Activated T-helper 2 cell treated with anti-CD3 and anti-CD28 coated beads, Interferon-gamma antibody, Interleukin-2, Interleukin-4, amounts not matched to agents 10 μg/mL and 5 μg/mL and 100 μg/mL, durations not matched to agents 14 hours and 24 hours and 36 hours (primary cell): ENCODE results near the gene ARVCF. TPM values are rescaled to one million over a fixed set of nuclear protein-coding genes. Genes with fewer than 3 reads are reported as not detected.

ENCODE experiments used
- DNase-seq: peaks from one replicate; pipeline ENCODE4 v3.0.0; 2021; ENCODE audit warnings: low spot score
- H3K27ac Mint-ChIP-seq: one replicate; pipeline ENCODE4 v1.8.0; 2021; ENCODE audit warnings: mixed read lengths
- H3K27me3 Mint-ChIP-seq: one replicate; pipeline ENCODE4 v1.8.0; 2021; ENCODE audit warnings: low read depth, mixed read lengths
- H3K36me3 Mint-ChIP-seq: one replicate; pipeline ENCODE4 v1.8.0; 2021; ENCODE audit warnings: low read depth, mixed read lengths
- H3K4me1 Mint-ChIP-seq: one replicate; pipeline ENCODE4 v1.8.0; 2021; ENCODE audit warnings: low read depth, mixed read lengths
- H3K4me3 Mint-ChIP-seq: one replicate; pipeline ENCODE4 v1.8.0; 2021; ENCODE audit warnings: low read depth, mild to moderate bottlenecking, moderate library complexity, mixed read lengths
- H3K9me3 Mint-ChIP-seq: one replicate; pipeline ENCODE4 v1.8.0; 2021; ENCODE audit warnings: mixed read lengths
- intact Hi-C: fragments of 100-400 bp; cut with micrococcal nuclease; formaldehyde crosslinking; loops from one replicate; pipeline ENCODE4 v1.15.1; 2023
- total RNA-seq: library from RNA; stranded (reverse); gene quantifications from 2 replicates; pipeline ENCODE4 v1.2.3, GENCODE V29; 2022

The ARVCF gene
- total RNA-seq, 1 donor from 2014 or later, result 3.9 TPM

DNA sequence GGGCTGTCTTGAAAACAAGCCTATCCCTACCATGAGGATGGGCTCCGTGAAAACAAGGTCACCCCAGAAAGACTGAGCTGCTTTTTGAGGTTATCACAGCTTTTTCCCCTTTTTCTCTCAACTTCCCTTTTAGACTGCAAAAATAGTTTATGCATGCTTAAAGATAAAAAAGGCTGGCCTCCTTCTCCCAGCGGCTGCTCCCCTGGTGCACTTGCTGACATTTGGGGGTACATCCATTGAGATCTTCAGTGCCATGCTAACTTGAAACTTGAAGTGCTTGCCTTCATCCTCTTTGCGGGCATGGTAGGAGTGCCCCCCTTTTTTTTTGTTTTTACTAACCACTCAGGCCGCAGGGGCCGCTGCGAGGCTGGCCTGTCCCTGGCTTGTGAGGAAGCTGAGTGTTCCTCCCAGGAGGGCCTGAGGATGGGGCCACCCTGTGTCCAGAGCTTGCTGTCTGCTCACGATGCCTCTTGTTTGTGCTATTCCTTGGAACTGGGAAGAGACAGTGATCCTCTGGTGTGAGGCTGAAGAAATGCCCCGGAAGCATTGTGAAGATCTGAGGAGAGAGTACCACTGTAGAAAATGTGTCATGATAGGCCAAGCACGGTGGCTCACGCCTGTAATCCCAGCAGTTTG lies 6.5 kb upstream of the ARVCF start:
- Mint-ChIP-seq H3K9me3 (no peaks in the 10 kb centered on the region), H3K4me1 (peaks cover 17% of the 10 kb centered on the region), H3K27ac (no peak overlapping the region), H3K36me3 (peaks cover 7% of the 10 kb centered on the region), H3K4me3 (peak overlapping the region; percentile 39), H3K27me3 (peaks cover 4% of the 10 kb centered on the region)
- no peak for DNase-seq
- intact Hi-C loops, result loop anchor here (10.0 kb wide), 1 partner anchor 62 kb away; the partner anchor contains the start of gene DGCR8

DNA sequence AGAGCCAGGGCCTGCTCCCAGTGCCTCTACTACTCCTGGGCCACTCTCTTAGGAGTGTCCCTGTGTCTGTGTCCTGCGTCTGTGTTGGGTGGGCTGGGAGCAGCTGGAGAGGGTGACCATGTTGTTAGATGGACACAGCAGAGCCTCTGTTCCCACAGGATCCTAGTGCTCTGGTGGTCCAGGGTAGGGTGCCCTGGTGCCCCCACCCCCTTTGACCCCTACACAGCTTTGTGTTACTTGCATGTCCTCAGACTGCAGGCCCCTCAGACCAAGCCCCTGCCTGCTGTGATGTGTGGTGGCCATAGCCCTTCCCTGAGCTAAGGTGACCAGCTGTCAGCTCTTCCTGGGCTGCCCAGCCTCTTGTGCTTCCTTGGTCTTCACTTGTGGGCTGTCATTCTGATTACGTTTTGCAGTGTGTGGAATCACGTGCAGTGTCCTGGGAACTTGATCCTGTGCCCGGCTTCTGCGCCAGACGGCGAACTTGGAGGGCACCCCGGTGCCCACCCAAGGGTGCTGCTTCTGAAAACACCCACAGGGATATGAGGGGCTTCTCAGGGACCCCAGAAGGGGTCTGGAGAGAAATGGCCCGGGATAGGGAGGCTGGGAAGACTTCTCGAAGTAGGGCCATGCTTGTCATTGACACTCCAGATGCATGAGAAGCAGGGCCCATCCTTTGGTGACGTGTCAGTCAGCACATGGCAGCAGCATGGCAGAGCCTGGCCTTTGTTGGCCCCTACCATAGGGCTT lies 5.8 kb upstream of the ARVCF start:
- H3K27me3 Mint-ChIP-seq, result peaks cover 8% of the 10 kb centered on the region
- no peaks in the 10 kb centered on the region for H3K9me3 Mint-ChIP-seq
- peak overlapping the region; percentile 91 for H3K4me3 Mint-ChIP-seq
- DNase-seq, result no peak
- intact Hi-C loops, result loop anchor here (10.0 kb wide), 1 partner anchor 62 kb away; the partner anchor contains the start of gene DGCR8
- H3K36me3 Mint-ChIP-seq, result peaks cover 7% of the 10 kb centered on the region
- H3K4me1 Mint-ChIP-seq, result peaks cover 17% of the 10 kb centered on the region
- H3K27ac Mint-ChIP-seq, result peak overlapping the region; percentile 38

DNA sequence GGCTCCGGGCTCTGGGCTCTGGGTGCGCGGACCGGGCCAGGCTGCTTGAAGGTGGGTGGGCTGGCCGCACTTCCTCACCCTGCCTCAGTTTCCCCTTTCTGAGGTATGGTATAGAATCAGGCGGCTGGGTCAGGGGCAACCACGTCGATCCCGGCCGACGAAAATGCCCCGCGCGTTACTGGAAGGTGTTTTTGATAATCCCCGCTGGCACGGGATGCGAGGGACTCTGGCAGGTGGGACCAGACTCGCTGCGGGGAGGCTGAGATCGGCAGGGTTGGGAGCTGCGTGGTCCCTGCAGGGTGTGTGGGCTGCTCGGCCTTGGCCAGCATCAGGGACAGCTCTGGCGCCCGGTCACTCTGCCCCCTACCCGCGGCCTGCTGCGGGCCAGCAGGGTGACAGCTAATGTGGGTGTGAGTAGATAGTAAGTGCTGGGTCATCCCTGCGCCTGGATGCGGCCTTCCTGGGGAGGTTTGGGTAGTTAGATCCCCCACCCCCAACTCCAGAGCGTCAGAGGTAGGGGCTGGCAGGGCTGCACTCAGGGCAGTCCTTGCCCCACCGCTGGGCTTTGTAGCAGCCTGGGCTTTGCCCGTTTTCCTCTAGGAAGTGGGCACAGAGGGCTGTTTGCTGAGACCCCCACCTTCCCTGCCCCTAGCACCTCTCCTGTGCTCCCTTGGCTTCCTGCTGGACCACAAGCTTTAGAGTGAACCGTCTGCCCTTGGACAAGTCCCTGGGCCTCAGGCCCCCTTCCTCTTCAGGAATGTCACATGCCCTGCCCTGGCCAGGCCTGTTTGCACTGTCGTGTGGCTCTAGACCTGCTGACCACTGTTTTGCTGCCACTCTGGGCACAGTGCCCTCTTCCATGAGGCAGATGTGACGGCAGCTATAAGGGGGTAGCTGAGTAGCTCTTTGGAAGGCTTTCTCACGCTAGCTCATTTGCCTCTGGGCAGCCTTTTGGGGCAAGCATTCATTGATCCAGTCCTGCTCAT lies 4.9 kb upstream of the ARVCF start:
- H3K4me1 Mint-ChIP-seq, result peaks cover 17% of the 10 kb centered on the region
- DNase-seq, result no peak
- intact Hi-C loops, result loop anchor here (2.0 to 10.0 kb wide), 2 partner anchors 63 to 95 kb away; partner anchors contain the start of genes DGCR8, RANBP1 and TRMT2A
- no peaks in the 10 kb centered on the region for H3K9me3 Mint-ChIP-seq
- peak overlapping the region; percentile 91 for H3K4me3 Mint-ChIP-seq
- H3K27ac Mint-ChIP-seq, result peak overlapping the region; percentile 74
- peaks cover 7% of the 10 kb centered on the region for H3K36me3 Mint-ChIP-seq
- H3K27me3 Mint-ChIP-seq, result peaks cover 8% of the 10 kb centered on the region

DNA sequence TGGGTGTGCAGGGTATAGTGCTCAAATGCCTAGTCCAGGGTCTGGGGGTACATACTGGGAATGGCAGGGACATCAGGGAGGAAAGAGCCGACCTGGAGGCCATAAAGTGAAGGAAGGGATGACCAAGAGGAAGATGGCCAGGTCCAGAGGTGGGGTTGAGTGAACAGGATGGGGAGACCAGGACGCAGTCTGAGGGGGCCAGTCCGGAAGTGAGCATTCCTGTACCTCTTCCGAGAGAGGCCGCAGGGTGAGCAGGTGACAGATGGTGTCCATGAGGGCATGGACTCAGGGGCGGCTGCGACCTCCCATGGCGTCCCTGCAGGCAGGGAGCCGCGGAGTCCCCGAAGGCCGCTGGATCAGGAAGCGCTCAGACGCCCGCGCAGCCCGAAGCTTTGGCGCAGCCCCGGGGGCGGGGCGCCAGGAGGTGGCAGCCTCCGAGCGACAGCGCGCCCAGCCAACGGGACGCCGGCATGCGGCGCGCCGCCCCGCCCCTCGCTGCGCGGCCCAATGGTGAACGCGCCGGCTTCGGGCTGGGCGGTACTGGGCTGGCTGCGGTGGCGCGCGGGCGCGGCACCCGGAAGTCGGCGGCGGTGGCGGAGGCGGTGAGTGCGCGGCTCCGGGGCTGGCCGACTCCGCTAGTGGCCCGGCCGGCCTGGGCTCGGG lies 4.0 kb upstream of the ARVCF start, which contains the start of gene TANGO2:
TANGO2 (plus strand) TSS at position 578 of the 663 bp plus-strand sequence. CDS start 15,689 bp downstream, outside the sequence.
- Mint-ChIP-seq H3K4me3 (peak within 1 kb of the TSS; percentile 91), H3K4me1 (peaks cover 17% of the 10 kb centered on the region), H3K27me3 (peaks cover 8% of the 10 kb centered on the region), H3K36me3 (peaks cover 7% of the 10 kb centered on the region), H3K9me3 (no peaks in the 10 kb centered on the region), H3K27ac (peak within 1 kb of the TSS; percentile 80)
- peak; percentile 91 for DNase-seq
- intact Hi-C loops, result loop anchor here (2.0 to 10.0 kb wide), 2 partner anchors 64 to 96 kb away; partner anchors contain the start of genes DGCR8, RANBP1 and TRMT2A

DNA sequence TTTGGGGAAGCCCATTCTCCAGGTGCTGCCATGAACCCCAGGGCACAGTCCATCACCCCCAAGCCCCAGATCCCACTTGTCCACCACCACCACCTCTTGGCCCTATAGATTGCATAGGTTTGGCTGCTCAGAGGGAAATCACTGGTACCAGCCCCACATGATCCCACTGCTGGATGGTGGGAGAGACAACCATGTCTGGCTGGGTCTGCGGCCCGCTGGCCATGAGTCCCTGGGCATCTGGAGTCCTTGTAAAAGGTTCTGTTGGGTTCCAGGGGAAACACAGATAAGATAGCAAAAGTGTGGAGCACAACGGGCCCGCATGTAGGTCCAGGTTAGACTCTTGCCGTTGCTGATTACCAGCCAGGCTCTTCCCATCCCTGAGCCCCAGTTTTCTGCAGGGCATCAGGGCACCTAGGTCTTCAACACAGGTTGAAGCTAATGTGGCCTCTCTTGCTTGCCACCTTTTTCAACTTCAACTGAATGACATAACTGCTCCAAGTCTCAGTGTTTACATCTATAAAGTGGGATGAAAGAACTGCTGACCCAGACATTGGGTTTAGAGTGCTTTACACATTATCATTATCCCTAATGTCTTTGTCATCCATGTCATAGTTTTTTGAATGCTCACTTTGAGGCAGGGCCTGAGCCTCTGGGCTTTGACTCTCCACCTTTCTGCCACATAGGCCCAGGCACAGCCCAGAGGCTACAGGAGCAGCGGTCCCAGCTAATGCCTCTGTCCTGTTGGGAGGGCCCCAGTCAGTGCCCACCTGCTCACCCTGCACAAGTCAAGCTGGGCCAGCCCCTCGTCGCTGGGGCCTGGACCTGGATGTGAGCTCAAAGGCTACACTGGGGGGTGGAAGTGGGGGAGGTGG lies 3.3 kb upstream of the ARVCF start:
- Mint-ChIP-seq H3K27me3 (peaks cover 15% of the 10 kb centered on the region), H3K4me1 (peaks cover 18% of the 10 kb centered on the region), H3K27ac (peak overlapping the region; percentile 80), H3K4me3 (peak overlapping the region; percentile 86), H3K9me3 (no peaks in the 10 kb centered on the region), H3K36me3 (peaks cover 7% of the 10 kb centered on the region)
- intact Hi-C loops, result loop anchor here (2.0 to 10.0 kb wide), 2 partner anchors 65 to 97 kb away; partner anchors contain the start of genes DGCR8, RANBP1 and TRMT2A
- no peak for DNase-seq

DNA sequence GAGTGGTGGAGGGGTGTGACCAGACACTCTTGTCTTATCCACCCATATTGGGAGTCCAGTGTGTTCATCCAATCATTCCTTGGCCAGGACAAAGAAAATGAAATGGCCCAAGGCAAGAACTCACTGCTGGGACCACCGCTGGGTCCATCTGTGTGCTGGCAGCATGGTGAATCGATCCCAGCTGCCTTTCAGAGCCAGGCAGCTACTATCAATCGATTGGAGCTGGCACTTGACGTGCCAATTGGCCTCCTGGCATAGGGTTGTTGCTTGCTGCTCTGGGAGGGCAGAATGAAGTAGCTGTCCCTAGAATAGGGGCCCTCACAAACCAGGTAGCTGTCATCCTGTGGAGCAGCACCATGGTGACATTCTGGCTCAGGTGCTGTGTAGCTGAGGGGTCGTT lies 1.4 kb upstream of the ARVCF start:
- H3K9me3 Mint-ChIP-seq, result no peaks in the 10 kb centered on the region
- H3K4me1 Mint-ChIP-seq, result peaks cover 18% of the 10 kb centered on the region
- DNase-seq, result no peak
- no peak overlapping the region for H3K27ac Mint-ChIP-seq
- H3K27me3 Mint-ChIP-seq, result peaks cover 19% of the 10 kb centered on the region
- H3K4me3 Mint-ChIP-seq, result peak overlapping the region; percentile 82
- intact Hi-C loops, result no loop called here
- peaks cover 4% of the 10 kb centered on the region for H3K36me3 Mint-ChIP-seq

DNA sequence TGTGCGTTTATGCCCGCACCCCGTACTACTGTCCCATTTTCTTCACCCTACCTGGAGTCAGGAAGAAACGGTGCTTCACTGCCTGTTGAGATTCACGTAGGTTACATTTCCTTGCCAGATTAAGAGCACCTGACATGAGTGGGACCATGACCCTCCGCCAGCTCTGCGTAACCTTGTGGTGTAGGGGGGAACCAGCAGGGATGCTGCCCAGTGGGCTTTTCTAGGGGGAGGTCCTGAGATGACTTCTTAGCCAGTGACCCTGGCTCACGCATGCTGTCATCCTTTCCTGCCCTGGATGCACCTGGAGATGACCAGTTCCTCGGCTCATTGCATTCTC lies 967 bp upstream of the ARVCF start:
- peak overlapping the region; percentile 82 for H3K4me3 Mint-ChIP-seq
- H3K9me3 Mint-ChIP-seq, result no peaks in the 10 kb centered on the region
- no peak for DNase-seq
- peaks cover 17% of the 10 kb centered on the region for H3K4me1 Mint-ChIP-seq
- H3K36me3 Mint-ChIP-seq, result peaks cover 4% of the 10 kb centered on the region
- H3K27ac Mint-ChIP-seq, result no peak overlapping the region
- intact Hi-C loops, result no loop called here
- H3K27me3 Mint-ChIP-seq, result peaks cover 19% of the 10 kb centered on the region

DNA sequence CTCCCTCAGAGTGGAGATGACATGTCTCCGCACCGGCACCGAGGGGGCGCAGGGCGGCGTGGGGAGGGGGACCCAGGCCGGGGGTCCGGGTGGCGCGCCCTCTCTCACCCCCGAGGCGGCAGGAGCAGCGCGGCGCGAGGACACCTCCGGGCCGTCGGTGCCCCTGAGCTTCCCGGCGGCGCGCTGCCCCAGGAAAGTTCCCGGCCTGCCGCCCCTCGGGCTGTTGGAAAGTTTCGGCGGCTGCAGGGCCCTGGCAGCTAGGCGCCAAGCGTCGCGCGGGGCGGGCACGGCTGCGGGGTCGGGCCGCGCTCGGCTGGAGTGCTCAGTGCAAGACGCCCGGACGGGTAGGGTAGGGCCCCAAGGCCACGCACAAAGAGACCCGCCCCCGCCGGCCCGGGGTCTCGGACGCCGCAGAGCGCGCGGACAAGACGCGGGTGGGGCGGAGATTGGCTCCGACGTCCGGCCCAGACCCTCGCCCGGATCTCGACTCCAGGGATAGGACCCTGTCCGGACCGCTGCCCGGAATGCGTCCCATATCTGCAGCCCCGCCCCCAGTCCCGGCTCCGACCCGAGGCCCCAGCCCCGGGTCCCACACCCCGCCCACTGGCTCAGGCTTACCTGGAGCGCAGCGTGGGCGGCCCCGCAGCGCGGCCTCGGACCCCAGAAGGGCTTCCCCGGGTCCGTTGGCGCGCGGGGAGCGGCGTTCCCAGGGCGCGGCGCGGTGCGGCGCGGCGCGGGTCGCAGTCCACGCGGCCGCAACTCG lies 471 bp downstream of the ARVCF start:
- DNase-seq, result no peak

DNA sequence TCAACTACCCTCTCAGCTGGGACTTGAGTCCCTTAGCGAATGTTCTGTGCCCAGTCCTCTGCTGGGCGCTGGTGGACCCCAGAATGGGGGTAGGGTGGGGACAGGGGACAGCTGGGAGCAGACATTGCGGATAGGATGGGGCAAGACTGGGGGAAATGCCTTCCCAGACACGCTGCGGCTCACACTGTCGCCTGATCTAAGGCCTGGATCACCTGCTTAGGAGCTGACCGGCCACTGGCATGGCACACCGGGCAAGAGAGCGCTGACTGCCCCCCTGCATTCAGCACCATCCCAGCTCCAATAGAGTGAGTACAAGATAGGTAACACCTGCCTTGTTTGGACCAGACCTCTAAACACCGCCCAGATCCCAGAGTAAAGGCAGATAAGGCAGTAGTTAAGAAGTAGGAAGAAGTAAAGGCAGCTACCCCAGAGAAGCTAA lies 1.4 kb downstream of the ARVCF start:
- Mint-ChIP-seq H3K27me3 (peaks cover 19% of the 10 kb centered on the region), H3K4me3 (peak overlapping the region; percentile 40), H3K27ac (no peak overlapping the region), H3K9me3 (no peaks in the 10 kb centered on the region), H3K4me1 (peaks cover 3% of the 10 kb centered on the region), H3K36me3 (no peaks in the 10 kb centered on the region)
- intact Hi-C loops, result no loop called here
- no peak for DNase-seq

More for the DNA sequence above, 471 bp downstream of the ARVCF start:
- Mint-ChIP-seq H3K27me3 (peaks cover 19% of the 10 kb centered on the region), H3K4me3 (no peak overlapping the region), H3K27ac (no peak overlapping the region), H3K4me1 (peaks cover 8% of the 10 kb centered on the region), H3K9me3 (no peaks in the 10 kb centered on the region), H3K36me3 (no peaks in the 10 kb centered on the region)
- intact Hi-C loops, result no loop called here

DNA sequence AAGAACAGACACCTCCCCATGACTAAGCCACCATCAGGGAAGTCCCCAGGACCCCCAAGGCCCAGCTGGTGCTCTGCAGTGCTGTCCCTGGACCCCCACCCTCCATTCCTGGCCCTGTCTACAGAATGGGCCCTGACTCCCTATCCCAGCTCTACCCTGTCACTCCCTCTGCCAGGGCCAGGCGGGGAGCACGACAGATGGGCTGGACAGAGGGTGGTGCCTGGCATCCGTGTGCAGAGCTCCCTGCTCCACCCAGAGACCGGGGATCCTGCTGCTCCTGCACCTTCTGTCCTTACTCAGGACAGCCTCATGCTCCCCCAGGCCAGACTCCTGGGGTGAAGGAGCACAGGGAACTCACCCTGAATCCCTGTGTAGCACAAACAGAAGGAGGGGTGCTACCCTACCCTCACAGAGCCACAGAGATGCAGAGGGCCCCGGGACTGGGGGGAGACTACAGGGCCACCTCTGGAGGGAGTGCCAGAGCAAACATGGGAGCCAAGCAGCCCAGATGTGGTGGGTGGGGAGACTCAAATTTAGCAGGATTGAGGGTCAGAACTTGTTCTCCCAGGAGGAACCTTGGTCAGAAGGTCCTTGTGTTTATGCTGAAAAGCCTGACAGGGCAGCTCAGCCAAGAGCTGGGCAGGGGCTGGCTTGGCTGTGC lies 2.0 kb downstream of the ARVCF start:
- peaks cover 2% of the 10 kb centered on the region for H3K4me1 Mint-ChIP-seq
- no peaks in the 10 kb centered on the region for H3K9me3 Mint-ChIP-seq
- H3K27ac Mint-ChIP-seq, result no peak overlapping the region
- DNase-seq, result no peak
- H3K27me3 Mint-ChIP-seq, result peaks cover 19% of the 10 kb centered on the region
- H3K4me3 Mint-ChIP-seq, result peak overlapping the region; percentile 40
- no peaks in the 10 kb centered on the region for H3K36me3 Mint-ChIP-seq
- intact Hi-C loops, result no loop called here
